GM19240 (cell line): ENCODE data around the gene SMIM43.

Experiments
- DNase-seq: peaks from one replicate; pipeline ENCODE4 v3.0.0; 2011; ENCODE audit warnings: low spot score; ENCODE audit not compliant: insufficient read length

SMIM43 gene

GRCh38 chr4:121764702-121765367 lies at the start of gene SMIM43:
Gene SMIM43, minus strand, starts transcription at chr4:121765164. Its CDS starts 59 bp downstream, at chr4:121765105.
- DNase-seq = no peak

- DNase-seq = no peak
These were observed 49.8 kb upstream of the SMIM43 start for GRCh38 chr4:121814756-121815155.

GRCh38 chr4:121811122-121811521 lies 46.2 kb upstream of the SMIM43 start:
- no peak for DNase-seq

- no peak for DNase-seq
These were observed 41.4 kb upstream of the SMIM43 start for GRCh38 chr4:121806411-121806810.

GRCh38 chr4:121801715-121802075 lies 36.7 kb upstream of the SMIM43 start:
- DNase-seq = no peak

GRCh38 chr4:121800961-121801714 lies 36.2 kb upstream of the SMIM43 start, which contains the start of gene EXOSC9:
Gene EXOSC9, plus strand, starts transcription at chr4:121801323. Its CDS starts 102 bp downstream, at chr4:121801425.
- peak; percentile 64 for DNase-seq

GRCh38 chr4:121800638-121800960 lies 35.6 kb upstream of the SMIM43 start:
- no peak for DNase-seq

GRCh38 chr4:121799867-121800501 lies 35.0 kb upstream of the SMIM43 start:
- DNase-seq = no peak

- no peak for DNase-seq
These were observed 34.4 kb upstream of the SMIM43 start for GRCh38 chr4:121799208-121799823.

- no peak for DNase-seq
These were observed 31.3 kb upstream of the SMIM43 start for GRCh38 chr4:121796283-121796682.

- no peak for DNase-seq
These were observed 29.7 kb upstream of the SMIM43 start for GRCh38 chr4:121794505-121795188.

GRCh38 chr4:121792966-121793365 lies 28.0 kb upstream of the SMIM43 start:
- DNase-seq = no peak

- DNase-seq = no peak
These were observed 26.5 kb upstream of the SMIM43 start for GRCh38 chr4:121791481-121791880.

- DNase-seq = no peak
These were observed 26.0 kb upstream of the SMIM43 start for GRCh38 chr4:121790976-121791375.

- no peak for DNase-seq
These were observed 25.2 kb upstream of the SMIM43 start for GRCh38 chr4:121789960-121790829.

- DNase-seq = no peak
These were observed 24.5 kb upstream of the SMIM43 start for GRCh38 chr4:121789455-121789854.

- peak; percentile 14 for DNase-seq
These were observed 23.9 kb upstream of the SMIM43 start for GRCh38 chr4:121788896-121789295.

- DNase-seq = no peak
These were observed 21.3 kb upstream of the SMIM43 start for GRCh38 chr4:121786221-121786620.

GRCh38 chr4:121785479-121785878 lies 20.5 kb upstream of the SMIM43 start:
- no peak for DNase-seq

GRCh38 chr4:121784975-121785374 lies 20.0 kb upstream of the SMIM43 start:
- no peak for DNase-seq

- no peak for DNase-seq
These were observed 19.4 kb upstream of the SMIM43 start for GRCh38 chr4:121784401-121784800.
